H9 (cell line): ENCODE data around the gene TMEM217. TPM values are rescaled to one million over a fixed set of nuclear protein-coding genes. Genes with fewer than 3 reads are reported as not detected.

ENCODE experiments used
- DNase-seq: peaks from one replicate; pipeline ENCODE4 v3.0.0-alpha.2; 2017
- H2AFZ ChIP-seq: one replicate; pipeline ENCODE4 v1.6.1; 2013; ENCODE audit warnings: mild to moderate bottlenecking, low read length, control low read depth, moderate library complexity
- H2AK5ac ChIP-seq: 2 replicates; pipeline ENCODE4 v1.6.1; 2013; ENCODE audit warnings: low read length, control low read depth, mixed read lengths; ENCODE audit not compliant: insufficient read length
- H2BK120ac ChIP-seq: one replicate; pipeline ENCODE4 v1.6.1; 2013; ENCODE audit warnings: low read depth, mild to moderate bottlenecking, low read length, control low read depth, inconsistent platforms; ENCODE audit not compliant: poor library complexity, severe bottlenecking
- H2BK12ac ChIP-seq: 2 replicates; pipeline ENCODE4 v1.6.1; 2013; ENCODE audit warnings: low read length, control low read depth, mixed read lengths, low read depth; ENCODE audit not compliant: insufficient read length
- H2BK15ac ChIP-seq: 2 replicates; pipeline ENCODE4 v1.6.1; 2013; ENCODE audit warnings: low read depth, low read length, control low read depth
- H2BK20ac ChIP-seq: one replicate; pipeline ENCODE4 v1.6.1; 2013; ENCODE audit warnings: low read depth, mild to moderate bottlenecking, low read length, control low read depth, inconsistent platforms; ENCODE audit not compliant: poor library complexity, severe bottlenecking
- H2BK5ac ChIP-seq: 2 replicates; pipeline ENCODE4 v1.6.1; 2013; ENCODE audit warnings: low read length, control low read depth, mixed read lengths; ENCODE audit not compliant: insufficient read length
- H3K14ac ChIP-seq: 2 replicates; pipeline ENCODE4 v1.6.1; 2013; ENCODE audit warnings: low read length, control low read depth; ENCODE audit not compliant: insufficient read depth
- H3K18ac ChIP-seq: 2 replicates; pipeline ENCODE4 v1.6.1; 2013; ENCODE audit warnings: low read depth, mild to moderate bottlenecking, mixed read lengths, low read length, control low read depth; ENCODE audit not compliant: insufficient read length
- H3K23ac ChIP-seq: 2 replicates; pipeline ENCODE4 v1.6.1; 2013; ENCODE audit warnings: low read length, control low read depth, mixed read lengths, low read depth; ENCODE audit not compliant: insufficient read length
- H3K23me2 ChIP-seq: 2 replicates; pipeline ENCODE4 v1.6.1; 2013; ENCODE audit warnings: low read depth, mild to moderate bottlenecking, mixed read lengths, low read length, control low read depth; ENCODE audit not compliant: insufficient read length, poor library complexity, severe bottlenecking
- H3K27ac ChIP-seq: 2 replicates; pipeline ENCODE4 v1.5.1; 2013; ENCODE audit warnings: low read length, control low read depth, mixed read lengths, low read depth; ENCODE audit not compliant: insufficient read length
- H3K27me3 ChIP-seq: 2 replicates; pipeline ENCODE4 v1.6.1; 2013; ENCODE audit warnings: low read length, control low read depth, inconsistent platforms; ENCODE audit not compliant: insufficient read depth
- H3K4ac ChIP-seq: 2 replicates; pipeline ENCODE4 v1.6.1; 2013; ENCODE audit warnings: low read depth, mild to moderate bottlenecking, control low read depth, inconsistent platforms, low read length, moderate library complexity
- H3K4me1 ChIP-seq: 2 replicates; pipeline ENCODE4 v1.6.1; 2013; ENCODE audit warnings: low read length, control low read depth, inconsistent platforms; ENCODE audit not compliant: insufficient read depth
- H3K4me2 ChIP-seq: 2 replicates; pipeline ENCODE4 v1.6.1; 2013; ENCODE audit warnings: low read length, control low read depth, mixed read lengths; ENCODE audit not compliant: insufficient read length, insufficient read depth
- H3K56ac ChIP-seq: 2 replicates; pipeline ENCODE4 v1.6.1; 2013; ENCODE audit warnings: low read depth, mild to moderate bottlenecking, mixed read lengths, low read length, control low read depth; ENCODE audit not compliant: insufficient read length
- H3K79me1 ChIP-seq: 2 replicates; pipeline ENCODE4 v1.6.1; 2013; ENCODE audit warnings: low read depth, mild to moderate bottlenecking, moderate library complexity, low read length, control low read depth, inconsistent platforms; ENCODE audit not compliant: insufficient read depth, poor library complexity, severe bottlenecking
- H3K79me2 ChIP-seq: 2 replicates; pipeline ENCODE4 v1.6.1; 2013; ENCODE audit warnings: low read length, control low read depth, inconsistent platforms; ENCODE audit not compliant: insufficient read depth
- H3K9ac ChIP-seq: 2 replicates; pipeline ENCODE4 v1.6.1; 2013; ENCODE audit warnings: low read length, control low read depth, mixed read lengths; ENCODE audit not compliant: insufficient read length; ENCODE audit errors: extremely low read depth
- H3K9me3 ChIP-seq: one replicate; pipeline ENCODE4 v1.6.1; 2013; ENCODE audit warnings: low read depth, low read length, inconsistent platforms; ENCODE audit not compliant: control insufficient read depth
- H3T11ph ChIP-seq: one replicate; pipeline ENCODE4 v1.6.1; 2013; ENCODE audit warnings: mild to moderate bottlenecking, low read length, control low read depth, inconsistent platforms
- H4K20me1 ChIP-seq: one replicate; pipeline ENCODE4 v1.6.1; 2013; ENCODE audit not compliant: control insufficient read depth, insufficient read length, insufficient read depth
- H4K5ac ChIP-seq: 2 replicates; pipeline ENCODE4 v1.6.1; 2013; ENCODE audit warnings: low read depth, mild to moderate bottlenecking, mixed read lengths, low read length, control low read depth; ENCODE audit not compliant: insufficient read length
- H4K8ac ChIP-seq: replicated peaks from 2 replicates; pipeline ENCODE4 v1.6.1; 2013; ENCODE audit warnings: low read length, control low read depth, mixed read lengths, low read depth; ENCODE audit not compliant: insufficient read length
- H4K91ac ChIP-seq: 2 replicates; pipeline ENCODE4 v1.6.1; 2013; ENCODE audit warnings: low read depth, mild to moderate bottlenecking, moderate library complexity, mixed read lengths, low read length, control low read depth; ENCODE audit not compliant: insufficient read length
- H3K27ac Mint-ChIP-seq, 3 experiments: 2 replicates in 2 of 3; 3 replicates in 1 of 3; pipeline ENCODE4 v1.8.0; 2020 to 2021; ENCODE audit warnings: mixed read lengths in 3 of 3, mild to moderate bottlenecking in 1 of 3, moderate library complexity in 1 of 3
- H3K27me3 Mint-ChIP-seq: 2 replicates; pipeline ENCODE4 v1.8.0; 2021; ENCODE audit warnings: low read depth, mild to moderate bottlenecking, moderate library complexity, mixed read lengths
- H3K36me3 Mint-ChIP-seq, 3 experiments: 2 replicates in 2 of 3; 3 replicates in 1 of 3; pipeline ENCODE4 v1.8.0; 2020 to 2021; ENCODE audit warnings: low read depth in 3 of 3, mixed read lengths in 3 of 3; ENCODE audit not compliant: insufficient read depth in 1 of 3
- H3K4me1 Mint-ChIP-seq, 2 experiments: 2 replicates each; pipeline ENCODE4 v1.8.0; 2020; ENCODE audit warnings: mixed read lengths in 2 of 2
- H3K4me3 Mint-ChIP-seq, 2 experiments: 2 replicates in 1 of 2; 3 replicates in 1 of 2; pipeline ENCODE4 v1.8.0; 2020 to 2021; ENCODE audit warnings: mild to moderate bottlenecking in 2 of 2, mixed read lengths in 2 of 2, moderate library complexity in 1 of 2
- H3K9me3 Mint-ChIP-seq, 2 experiments: 2 replicates in 1 of 2; 3 replicates in 1 of 2; pipeline ENCODE4 v1.8.0; 2020; ENCODE audit warnings: mild to moderate bottlenecking in 2 of 2, mixed read lengths in 2 of 2, moderate library complexity in 1 of 2
- WGBS: extraction: QIAGEN DNeasy Blood & Tissue Kit; methylation state at CpG from one replicate; pipeline ENCODE4 v1.1.7; 2013; ENCODE audit warnings: missing lambda C conversion rate, low lambda C conversion rate, mixed read lengths; ENCODE audit not compliant: insufficient read length; ENCODE audit errors: extremely low coverage; 5-methylcytosine and 5-hydroxymethylcytosine counted together
- total RNA-seq: library from RNA; stranded (reverse); gene quantifications from 2 replicates; pipeline ENCODE4 v1.2.1, GENCODE V29; 2021
- TF ChIP-seq, protein P1 (sequence below): fragments of 200-600 bp; sonication (generic); conservative IDR thresholded peaks from 3 replicates; pipeline ENCODE4 v1.8.0; 2021; ENCODE audit warnings: antibody characterized with exemption, mild to moderate bottlenecking

TMEM217 gene
- total RNA-seq, 1 experiment from 2014 or later = 1.1 TPM

GRCh38 chr6:37265860-37266259, 7.9 kb upstream of the TMEM217 start:
- Histone ChIP-seq H2BK5ac (no peak overlapping the region), H3K23ac (no peak overlapping the region), H2BK20ac (no peak overlapping the region), H2AK5ac (no peak overlapping the region), H3K18ac (no peak overlapping the region), H3K27ac (no peak overlapping the region), H4K5ac (no peak overlapping the region), H3K9ac (no peak overlapping the region), H3K56ac (no peak overlapping the region), H3K4me1 (no peaks in the 10 kb centered on the region; the same call in 1 of the 2 replicates), H2BK120ac (no peak overlapping the region), H4K91ac (no peak overlapping the region), H2BK15ac (no peak overlapping the region), H4K20me1 (no peaks in the 10 kb centered on the region), H3K27me3 (no peaks in the 10 kb centered on the region), H3K79me2 (peaks cover 8% of the 10 kb centered on the region; the same call in 1 of the 2 replicates), H3T11ph (no peak overlapping the region), H3K14ac (no peak overlapping the region), H3K79me1 (no peaks in the 10 kb centered on the region), H2BK12ac (no peak overlapping the region), H3K4me2 (peak overlapping the region; percentile 30), H3K4ac (no peak overlapping the region), H4K8ac (no peak overlapping the region), H2AFZ (no peak overlapping the region), H3K9me3 (no peaks in the 10 kb centered on the region), H3K23me2 (no peaks in the 10 kb centered on the region)
- no CpG with 5 or more reads among the region's 3 CpGs for WGBS
- Mint-ChIP-seq H3K36me3 (peaks cover 5 to 14% (median 10%) of the 10 kb centered on the region in 3 experiments; a peak in 5 of 7 replicates), H3K27ac (peak overlapping the region in 2 of 3 experiments; percentile 16 to 64; a peak in 4 of 7 replicates), H3K9me3 (no peaks in the 10 kb centered on the region), H3K4me3 (peak overlapping the region in 1 of 2 experiments; percentile 22; a peak in 3 of 5 replicates), H3K27me3 (no peaks in the 10 kb centered on the region), H3K4me1 (peaks cover 39 to 41% of the 10 kb centered on the region in 2 experiments)
- TF ChIP-seq, protein P1, sequence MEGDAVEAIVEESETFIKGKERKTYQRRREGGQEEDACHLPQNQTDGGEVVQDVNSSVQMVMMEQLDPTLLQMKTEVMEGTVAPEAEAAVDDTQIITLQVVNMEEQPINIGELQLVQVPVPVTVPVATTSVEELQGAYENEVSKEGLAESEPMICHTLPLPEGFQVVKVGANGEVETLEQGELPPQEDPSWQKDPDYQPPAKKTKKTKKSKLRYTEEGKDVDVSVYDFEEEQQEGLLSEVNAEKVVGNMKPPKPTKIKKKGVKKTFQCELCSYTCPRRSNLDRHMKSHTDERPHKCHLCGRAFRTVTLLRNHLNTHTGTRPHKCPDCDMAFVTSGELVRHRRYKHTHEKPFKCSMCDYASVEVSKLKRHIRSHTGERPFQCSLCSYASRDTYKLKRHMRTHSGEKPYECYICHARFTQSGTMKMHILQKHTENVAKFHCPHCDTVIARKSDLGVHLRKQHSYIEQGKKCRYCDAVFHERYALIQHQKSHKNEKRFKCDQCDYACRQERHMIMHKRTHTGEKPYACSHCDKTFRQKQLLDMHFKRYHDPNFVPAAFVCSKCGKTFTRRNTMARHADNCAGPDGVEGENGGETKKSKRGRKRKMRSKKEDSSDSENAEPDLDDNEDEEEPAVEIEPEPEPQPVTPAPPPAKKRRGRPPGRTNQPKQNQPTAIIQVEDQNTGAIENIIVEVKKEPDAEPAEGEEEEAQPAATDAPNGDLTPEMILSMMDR = no peak
- DNase-seq = no peak
